ENCODE measurements around the gene AMN1. TPM values are rescaled to one million over a fixed set of nuclear protein-coding genes. Genes with fewer than 3 reads are reported as not detected.

Gene AMN1
- total and polyA plus RNA-seq, 2 of the 13 experiments (the other 11 are each of a cell fraction or from before 2014, with no cell fraction given): 7.5 to 26.5 TPM

DNA sequence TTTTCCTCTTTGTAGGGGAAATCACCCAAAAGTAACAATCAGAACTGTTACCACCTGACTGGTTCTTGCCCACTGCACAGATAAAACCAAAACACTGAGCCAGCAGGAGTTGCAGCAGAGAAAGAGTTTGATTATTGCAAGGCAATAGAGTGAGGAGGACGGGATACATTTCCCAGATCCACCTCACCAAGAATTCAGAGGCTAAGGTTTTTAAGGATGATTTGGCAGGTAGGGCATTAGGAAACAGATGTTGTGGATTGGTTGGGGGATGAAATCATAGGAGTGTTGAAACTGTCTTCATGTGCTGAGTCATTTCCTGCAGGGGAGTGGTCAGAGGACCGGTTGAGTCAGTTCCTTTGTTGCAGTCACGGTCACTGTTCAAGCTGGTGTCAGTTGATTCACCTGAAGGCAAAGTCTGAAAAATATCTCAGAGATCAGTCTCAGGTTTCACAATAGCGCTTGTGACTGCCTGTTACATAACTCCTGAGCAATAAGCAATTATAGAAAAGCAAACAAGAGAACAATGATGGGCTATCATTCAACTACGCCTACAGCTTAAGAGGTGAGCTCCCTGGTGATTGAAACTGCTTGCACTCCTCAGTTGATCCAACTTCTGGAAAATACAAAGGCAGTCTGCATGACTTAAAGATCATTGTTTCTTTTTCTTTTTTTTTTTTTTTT lies 20.3 kb upstream of the AMN1 start (continued):
- no peak for TF ChIP-seq CCAR2 (optimal IDR thresholded peaks at IDR 0.05; ENCODE audit: low read depth, low read length)
- TF ChIP-seq ZNF746 (CRISPR knock-in tag; IDR thresholded peaks at IDR 0.05): peak; percentile 84; the same call in 1 of the 2 replicates
- TF ChIP-seq, protein P1, sequence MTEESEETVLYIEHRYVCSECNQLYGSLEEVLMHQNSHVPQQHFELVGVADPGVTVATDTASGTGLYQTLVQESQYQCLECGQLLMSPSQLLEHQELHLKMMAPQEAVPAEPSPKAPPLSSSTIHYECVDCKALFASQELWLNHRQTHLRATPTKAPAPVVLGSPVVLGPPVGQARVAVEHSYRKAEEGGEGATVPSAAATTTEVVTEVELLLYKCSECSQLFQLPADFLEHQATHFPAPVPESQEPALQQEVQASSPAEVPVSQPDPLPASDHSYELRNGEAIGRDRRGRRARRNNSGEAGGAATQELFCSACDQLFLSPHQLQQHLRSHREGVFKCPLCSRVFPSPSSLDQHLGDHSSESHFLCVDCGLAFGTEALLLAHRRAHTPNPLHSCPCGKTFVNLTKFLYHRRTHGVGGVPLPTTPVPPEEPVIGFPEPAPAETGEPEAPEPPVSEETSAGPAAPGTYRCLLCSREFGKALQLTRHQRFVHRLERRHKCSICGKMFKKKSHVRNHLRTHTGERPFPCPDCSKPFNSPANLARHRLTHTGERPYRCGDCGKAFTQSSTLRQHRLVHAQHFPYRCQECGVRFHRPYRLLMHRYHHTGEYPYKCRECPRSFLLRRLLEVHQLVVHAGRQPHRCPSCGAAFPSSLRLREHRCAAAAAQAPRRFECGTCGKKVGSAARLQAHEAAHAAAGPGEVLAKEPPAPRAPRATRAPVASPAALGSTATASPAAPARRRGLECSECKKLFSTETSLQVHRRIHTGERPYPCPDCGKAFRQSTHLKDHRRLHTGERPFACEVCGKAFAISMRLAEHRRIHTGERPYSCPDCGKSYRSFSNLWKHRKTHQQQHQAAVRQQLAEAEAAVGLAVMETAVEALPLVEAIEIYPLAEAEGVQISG (CRISPR knock-in tag; IDR thresholded peaks at IDR 0.05): peak; percentile 81
- peak; percentile 93 for TF ChIP-seq MEF2D (CRISPR knock-in tag; IDR thresholded peaks at IDR 0.05)
- TF ChIP-seq ZNF670 (CRISPR knock-in tag; IDR thresholded peaks at IDR 0.05; ENCODE audit: borderline replicate concordance): peak; percentile 95
- 0 out of 2 replicates have a peak, but pooled peaks have one; percentile 48 for TF ChIP-seq NCOA1 (CRISPR knock-in tag; IDR thresholded peaks at IDR 0.05)
- no peak for TF ChIP-seq BRCA1 (CRISPR knock-in tag; IDR thresholded peaks at IDR 0.05)
- no peak for TF ChIP-seq TAF15 (IDR thresholded peaks at IDR 0.05; ENCODE audit: low read depth, low read length, poor library complexity, severe bottlenecking)
- TF ChIP-seq CEBPG (CRISPR knock-in tag; IDR thresholded peaks at IDR 0.05): peak; percentile 97
- no peak for TF ChIP-seq ZNF121 (CRISPR knock-in tag; IDR thresholded peaks at IDR 0.05)
- TF ChIP-seq, protein P2, sequence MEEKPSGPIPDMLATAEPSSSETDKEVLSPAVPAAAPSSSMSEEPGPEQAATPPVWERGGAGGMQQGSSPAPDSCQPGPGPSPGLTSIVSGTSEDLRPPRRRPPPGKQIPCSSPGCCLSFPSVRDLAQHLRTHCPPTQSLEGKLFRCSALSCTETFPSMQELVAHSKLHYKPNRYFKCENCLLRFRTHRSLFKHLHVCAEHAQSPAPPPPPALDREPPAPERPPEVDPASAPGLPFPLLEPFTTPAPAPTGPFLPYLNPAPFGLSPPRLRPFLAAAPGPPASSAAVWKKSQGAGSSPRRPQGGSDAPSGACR (CRISPR knock-in tag; IDR thresholded peaks at IDR 0.05): peak; percentile 89; the same call in 1 of the 2 replicates
- TF ChIP-seq TMF1 (CRISPR knock-in tag; IDR thresholded peaks at IDR 0.05; ENCODE audit: low read depth): no peak
- TF ChIP-seq JUNB (CRISPR knock-in tag; IDR thresholded peaks at IDR 0.05; ENCODE audit: borderline replicate concordance): peak; percentile 97
- peak; percentile 34 for TF ChIP-seq SMARCC2 (IDR thresholded peaks at IDR 0.05)
- peak; percentile 98 for TF ChIP-seq ZMYM4 (CRISPR knock-in tag; IDR thresholded peaks at IDR 0.05)
- TF ChIP-seq, protein P3, sequence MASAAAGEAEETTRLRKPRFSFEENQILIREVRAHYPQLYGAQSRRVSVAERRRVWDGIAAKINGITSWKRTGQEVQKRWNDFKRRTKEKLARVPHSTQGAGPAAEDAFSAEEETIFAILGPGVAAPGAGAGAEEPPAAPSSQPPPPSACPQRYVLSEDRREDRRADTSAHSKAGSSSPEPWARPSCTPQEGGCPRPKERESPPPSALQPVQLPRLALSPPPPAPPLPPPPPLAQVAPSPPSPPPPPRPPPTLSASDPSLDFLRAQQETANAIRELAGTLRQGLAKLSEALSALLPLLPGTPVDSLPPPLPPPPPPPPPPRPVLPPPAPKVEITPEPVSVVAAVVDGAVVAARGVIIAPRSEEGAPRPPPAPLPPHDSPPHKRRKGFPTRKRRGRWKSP (CRISPR knock-in tag; IDR thresholded peaks at IDR 0.05): peak; percentile 94
- no peak; the same call in 1 of the 2 replicates for TF ChIP-seq SMC3 (IDR thresholded peaks at IDR 0.05; ENCODE audit: low read length)
- TF ChIP-seq ZNF616 (CRISPR knock-in tag; IDR thresholded peaks at IDR 0.05; ENCODE audit: low read depth): no peak
- TF ChIP-seq, protein P4, sequence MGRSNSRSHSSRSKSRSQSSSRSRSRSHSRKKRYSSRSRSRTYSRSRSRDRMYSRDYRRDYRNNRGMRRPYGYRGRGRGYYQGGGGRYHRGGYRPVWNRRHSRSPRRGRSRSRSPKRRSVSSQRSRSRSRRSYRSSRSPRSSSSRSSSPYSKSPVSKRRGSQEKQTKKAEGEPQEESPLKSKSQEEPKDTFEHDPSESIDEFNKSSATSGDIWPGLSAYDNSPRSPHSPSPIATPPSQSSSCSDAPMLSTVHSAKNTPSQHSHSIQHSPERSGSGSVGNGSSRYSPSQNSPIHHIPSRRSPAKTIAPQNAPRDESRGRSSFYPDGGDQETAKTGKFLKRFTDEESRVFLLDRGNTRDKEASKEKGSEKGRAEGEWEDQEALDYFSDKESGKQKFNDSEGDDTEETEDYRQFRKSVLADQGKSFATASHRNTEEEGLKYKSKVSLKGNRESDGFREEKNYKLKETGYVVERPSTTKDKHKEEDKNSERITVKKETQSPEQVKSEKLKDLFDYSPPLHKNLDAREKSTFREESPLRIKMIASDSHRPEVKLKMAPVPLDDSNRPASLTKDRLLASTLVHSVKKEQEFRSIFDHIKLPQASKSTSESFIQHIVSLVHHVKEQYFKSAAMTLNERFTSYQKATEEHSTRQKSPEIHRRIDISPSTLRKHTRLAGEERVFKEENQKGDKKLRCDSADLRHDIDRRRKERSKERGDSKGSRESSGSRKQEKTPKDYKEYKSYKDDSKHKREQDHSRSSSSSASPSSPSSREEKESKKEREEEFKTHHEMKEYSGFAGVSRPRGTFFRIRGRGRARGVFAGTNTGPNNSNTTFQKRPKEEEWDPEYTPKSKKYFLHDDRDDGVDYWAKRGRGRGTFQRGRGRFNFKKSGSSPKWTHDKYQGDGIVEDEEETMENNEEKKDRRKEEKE (IDR thresholded peaks at IDR 0.05): no peak
- TF ChIP-seq, protein P5, sequence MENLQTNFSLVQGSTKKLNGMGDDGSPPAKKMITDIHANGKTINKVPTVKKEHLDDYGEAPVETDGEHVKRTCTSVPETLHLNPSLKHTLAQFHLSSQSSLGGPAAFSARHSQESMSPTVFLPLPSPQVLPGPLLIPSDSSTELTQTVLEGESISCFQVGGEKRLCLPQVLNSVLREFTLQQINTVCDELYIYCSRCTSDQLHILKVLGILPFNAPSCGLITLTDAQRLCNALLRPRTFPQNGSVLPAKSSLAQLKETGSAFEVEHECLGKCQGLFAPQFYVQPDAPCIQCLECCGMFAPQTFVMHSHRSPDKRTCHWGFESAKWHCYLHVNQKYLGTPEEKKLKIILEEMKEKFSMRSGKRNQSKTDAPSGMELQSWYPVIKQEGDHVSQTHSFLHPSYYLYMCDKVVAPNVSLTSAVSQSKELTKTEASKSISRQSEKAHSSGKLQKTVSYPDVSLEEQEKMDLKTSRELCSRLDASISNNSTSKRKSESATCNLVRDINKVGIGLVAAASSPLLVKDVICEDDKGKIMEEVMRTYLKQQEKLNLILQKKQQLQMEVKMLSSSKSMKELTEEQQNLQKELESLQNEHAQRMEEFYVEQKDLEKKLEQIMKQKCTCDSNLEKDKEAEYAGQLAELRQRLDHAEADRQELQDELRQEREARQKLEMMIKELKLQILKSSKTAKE (CRISPR knock-in tag; IDR thresholded peaks at IDR 0.05; ENCODE audit: borderline replicate concordance): peak; percentile 76
- TF ChIP-seq ZNF335 (CRISPR knock-in tag; IDR thresholded peaks at IDR 0.05): peak; percentile 86; the same call in 1 of the 2 replicates

Measured in HepG2 (cell line).